Measurements from ENCODE around the gene NPFF.

NPFF gene

DNA sequence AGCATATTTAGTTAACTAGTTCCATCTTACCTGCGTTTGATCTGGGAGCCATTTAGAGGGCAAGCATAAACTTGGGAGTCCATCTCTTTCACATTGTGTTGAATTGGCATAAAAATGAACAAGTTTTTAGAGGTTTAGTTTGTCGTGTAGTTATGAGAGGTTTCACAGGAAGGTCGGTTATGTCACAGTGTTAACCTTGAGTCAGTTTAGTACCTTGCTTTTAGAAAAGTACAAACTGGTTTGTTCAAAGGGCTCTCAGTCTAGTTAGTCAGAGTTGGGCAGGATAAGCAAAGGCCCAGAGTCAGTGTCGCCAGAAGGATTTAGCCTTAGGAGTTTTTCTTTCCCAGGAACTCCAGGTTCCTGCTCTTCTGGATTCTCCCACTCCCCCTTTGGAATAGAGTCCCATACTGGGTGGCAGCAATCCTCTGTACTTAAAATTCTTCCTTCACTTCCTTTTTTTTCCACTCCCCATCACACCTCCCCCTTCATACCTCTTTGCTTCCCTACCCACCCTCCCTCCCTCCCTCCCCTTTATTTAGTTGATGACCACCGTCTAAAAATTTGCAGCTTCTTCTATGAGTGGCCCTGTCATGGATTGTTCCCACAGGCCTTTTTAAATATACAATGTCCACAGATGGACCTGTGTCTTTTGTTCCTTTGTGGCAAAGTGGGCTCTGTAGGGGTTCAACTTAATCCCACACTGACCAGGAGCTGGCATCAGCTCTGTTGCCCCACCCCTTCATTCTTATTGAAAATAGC is 43.3 kb downstream of the NPFF start:
- DNase-seq (ENCODE audit: low read depth), result no peak
- H3K4me3 ChIP-seq (ENCODE audit: low read length), result no peak overlapping the region
- TF ChIP-seq, protein P1, sequence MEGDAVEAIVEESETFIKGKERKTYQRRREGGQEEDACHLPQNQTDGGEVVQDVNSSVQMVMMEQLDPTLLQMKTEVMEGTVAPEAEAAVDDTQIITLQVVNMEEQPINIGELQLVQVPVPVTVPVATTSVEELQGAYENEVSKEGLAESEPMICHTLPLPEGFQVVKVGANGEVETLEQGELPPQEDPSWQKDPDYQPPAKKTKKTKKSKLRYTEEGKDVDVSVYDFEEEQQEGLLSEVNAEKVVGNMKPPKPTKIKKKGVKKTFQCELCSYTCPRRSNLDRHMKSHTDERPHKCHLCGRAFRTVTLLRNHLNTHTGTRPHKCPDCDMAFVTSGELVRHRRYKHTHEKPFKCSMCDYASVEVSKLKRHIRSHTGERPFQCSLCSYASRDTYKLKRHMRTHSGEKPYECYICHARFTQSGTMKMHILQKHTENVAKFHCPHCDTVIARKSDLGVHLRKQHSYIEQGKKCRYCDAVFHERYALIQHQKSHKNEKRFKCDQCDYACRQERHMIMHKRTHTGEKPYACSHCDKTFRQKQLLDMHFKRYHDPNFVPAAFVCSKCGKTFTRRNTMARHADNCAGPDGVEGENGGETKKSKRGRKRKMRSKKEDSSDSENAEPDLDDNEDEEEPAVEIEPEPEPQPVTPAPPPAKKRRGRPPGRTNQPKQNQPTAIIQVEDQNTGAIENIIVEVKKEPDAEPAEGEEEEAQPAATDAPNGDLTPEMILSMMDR (conservative IDR thresholded peaks at IDR 0.05; ENCODE audit: low read depth, low read length), result no peak

DNA sequence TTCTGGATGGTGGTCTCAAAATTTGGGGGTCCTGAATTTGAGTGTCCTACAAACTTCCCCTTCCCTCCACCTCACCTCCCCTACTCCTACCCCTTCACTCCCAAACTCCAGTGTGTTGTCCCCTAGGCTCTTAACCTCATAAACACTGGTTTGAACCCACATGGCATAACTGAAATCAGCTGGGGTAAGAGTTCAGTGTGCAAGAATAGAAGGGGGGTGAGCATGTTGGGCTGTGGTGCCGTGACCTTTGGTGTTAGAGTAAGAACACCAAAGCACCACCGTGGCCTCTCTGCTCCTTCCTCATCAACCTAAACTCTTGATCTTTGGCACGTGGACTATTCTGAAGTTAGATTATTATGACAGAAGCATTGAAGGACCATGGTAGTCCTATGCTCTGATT is 44.3 kb downstream of the NPFF start:
- TF ChIP-seq, protein P1 (conservative IDR thresholded peaks at IDR 0.05; ENCODE audit: low read depth, low read length), result no peak
- DNase-seq (ENCODE audit: low read depth), result no peak
- H3K4me3 ChIP-seq (ENCODE audit: low read length), result no peak overlapping the region

DNA sequence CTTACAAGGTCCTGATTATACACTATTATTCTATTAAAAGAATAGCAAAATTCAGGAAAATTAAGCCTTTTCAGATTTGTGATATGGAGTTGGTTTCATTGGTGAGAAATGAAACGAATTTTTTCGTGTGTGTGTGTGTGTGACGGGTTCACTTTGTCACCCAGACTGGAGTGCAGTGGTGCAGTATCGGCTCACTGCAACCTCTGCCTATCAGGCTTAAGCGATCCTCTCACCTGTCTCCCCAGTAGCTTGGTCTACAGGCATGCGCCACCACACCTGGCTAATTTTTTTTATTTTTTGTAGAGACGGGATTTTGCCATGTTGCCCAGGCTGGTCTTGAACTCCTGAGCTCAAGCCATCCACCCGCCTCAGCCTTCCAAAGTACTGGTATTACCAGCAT is 45.7 kb downstream of the NPFF start:
- TF ChIP-seq, protein P1 (conservative IDR thresholded peaks at IDR 0.05; ENCODE audit: low read depth, low read length), result no peak
- H3K4me3 ChIP-seq (ENCODE audit: low read length), result no peak overlapping the region
- no peak for DNase-seq (ENCODE audit: low read depth)

DNA sequence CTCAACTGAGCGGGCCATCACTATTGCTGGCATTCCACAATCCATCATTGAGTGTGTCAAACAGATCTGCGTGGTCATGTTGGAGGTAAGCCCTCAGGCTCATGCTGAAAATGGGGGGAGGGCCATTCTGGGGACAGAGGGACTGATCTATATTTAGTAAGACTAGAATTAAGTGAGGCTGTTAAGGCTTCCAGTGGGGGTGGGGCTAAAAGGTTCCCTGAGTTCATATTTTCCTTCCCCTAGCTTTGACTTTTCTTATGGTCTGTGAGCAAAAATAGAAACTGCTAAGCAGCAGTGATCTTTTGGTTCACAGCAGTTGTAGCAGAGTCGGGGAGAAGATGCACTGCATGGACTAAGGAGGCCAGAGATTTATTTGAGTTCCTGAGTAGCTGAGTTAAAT is 46.2 kb downstream of the NPFF start:
- TF ChIP-seq, protein P1 (conservative IDR thresholded peaks at IDR 0.05; ENCODE audit: low read depth, low read length), result no peak
- no peak overlapping the region for H3K4me3 ChIP-seq (ENCODE audit: low read length)
- DNase-seq (ENCODE audit: low read depth), result no peak

DNA sequence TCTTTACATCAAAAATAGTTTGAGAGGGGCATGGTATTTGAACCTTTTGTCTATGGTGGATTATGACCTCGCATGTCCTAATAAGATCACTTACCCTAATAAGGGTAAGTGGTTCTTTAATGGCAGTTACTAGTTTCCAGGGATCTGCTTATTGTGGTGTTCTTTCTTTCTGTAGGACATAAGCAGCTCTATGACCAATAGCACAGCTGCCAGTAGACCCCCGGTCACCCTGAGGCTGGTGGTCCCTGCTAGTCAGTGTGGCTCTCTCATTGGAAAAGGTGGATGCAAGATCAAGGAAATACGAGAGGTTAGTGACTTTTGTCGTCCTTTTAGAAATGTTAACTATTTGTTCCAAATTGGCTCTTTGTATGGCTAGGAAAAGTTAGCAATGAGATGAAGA is 48.2 kb downstream of the NPFF start:
- DNase-seq (ENCODE audit: low read depth), result no peak
- TF ChIP-seq, protein P1 (conservative IDR thresholded peaks at IDR 0.05; ENCODE audit: low read depth, low read length), result no peak
- H3K4me3 ChIP-seq (ENCODE audit: low read length), result no peak overlapping the region

All from retinal pigment epithelial cell (primary cell).